NT2/D1 (cell line): ENCODE measurements around the gene ZNF45.

ENCODE experiments used
- DNase-seq: peaks from one replicate; pipeline ENCODE4 v3.0.0-alpha.2; 2011; ENCODE audit warnings: low read depth, low spot score
- H3K27me3 ChIP-seq: 2 replicates; pipeline ENCODE4 v1.6.0; 2011; ENCODE audit warnings: mild to moderate bottlenecking; ENCODE audit not compliant: insufficient read length, insufficient read depth
- H3K36me3 ChIP-seq: 2 replicates; pipeline ENCODE4 v1.6.1; 2011; ENCODE audit warnings: mild to moderate bottlenecking, low read length, mixed read lengths; ENCODE audit not compliant: insufficient read depth, insufficient read length
- H3K4me1 ChIP-seq: 2 replicates; pipeline ENCODE4 v1.5.1; 2011; ENCODE audit not compliant: insufficient read depth, insufficient read length
- H3K4me3 ChIP-seq: 2 replicates; pipeline ENCODE4 v1.5.1; 2011; ENCODE audit warnings: low read depth; ENCODE audit not compliant: insufficient read length
- H3K9ac ChIP-seq: 2 replicates; pipeline ENCODE4 v1.6.0; 2011; ENCODE audit warnings: low read depth; ENCODE audit not compliant: insufficient read length
- H3K9me3 ChIP-seq: 2 replicates; pipeline ENCODE4 v1.5.1; 2011; ENCODE audit warnings: mild to moderate bottlenecking, low read length; ENCODE audit not compliant: insufficient read depth
- SUZ12 ChIP-seq: IDR thresholded peaks from 2 replicates; pipeline ENCODE4 v1.6.1; 2011; ENCODE audit not compliant: insufficient read length, insufficient read depth; ENCODE audit errors: extremely low read depth
- YY1 ChIP-seq: IDR thresholded peaks from 2 replicates; pipeline ENCODE4 v1.6.1; 2011; ENCODE audit not compliant: insufficient read length, insufficient read depth
- ZNF274 ChIP-seq: IDR thresholded peaks from 2 replicates; pipeline ENCODE4 v1.6.1; 2011; ENCODE audit warnings: mild to moderate bottlenecking, low read depth, low read length

ZNF45 gene

GRCh38 chr19:43939557-43940260 lies 4.6 kb upstream of the ZNF45 start:
- Histone ChIP-seq H3K9me3 (no peaks in the 10 kb centered on the region), H3K4me1 (no peaks in the 10 kb centered on the region), H3K36me3 (no peaks in the 10 kb centered on the region), H3K27me3 (no peaks in the 10 kb centered on the region), H3K9ac (no peak overlapping the region), H3K4me3 (no peak overlapping the region)
- TF ChIP-seq YY1 (no peak), ZNF274 (no peak), SUZ12 (no peak)
- DNase-seq, result no peak

- no peaks in the 10 kb centered on the region for H3K4me1 ChIP-seq
- DNase-seq, result no peak
Measured at GRCh38 chr19:43936188-43936587, 1.1 kb upstream of the ZNF45 start.

GRCh38 chr19:43934055-43934984 lies 762 bp downstream of the ZNF45 start:
- Histone ChIP-seq H3K9me3 (no peaks in the 10 kb centered on the region), H3K4me3 (peak overlapping the region; percentile 81), H3K4me1 (no peaks in the 10 kb centered on the region), H3K36me3 (peaks cover 38% of the 10 kb centered on the region), H3K9ac (peak overlapping the region; percentile 92), H3K27me3 (no peaks in the 10 kb centered on the region)
- no peak for DNase-seq
- TF ChIP-seq SUZ12, result no peak
- no peak for TF ChIP-seq ZNF274

More at GRCh38 chr19:43936188-43936587, 1.1 kb upstream of the ZNF45 start:
- Histone ChIP-seq H3K27me3 (no peaks in the 10 kb centered on the region), H3K4me3 (no peak overlapping the region), H3K9ac (no peak overlapping the region), H3K9me3 (no peaks in the 10 kb centered on the region), H3K36me3 (peaks cover 25% of the 10 kb centered on the region)
- TF ChIP-seq SUZ12, result no peak
- TF ChIP-seq ZNF274, result no peak
- no peak for TF ChIP-seq YY1

- no peak overlapping the region for H3K4me3 ChIP-seq
- TF ChIP-seq YY1 (no peak), SUZ12 (no peak), ZNF274 (no peak)
- H3K9me3 ChIP-seq, result no peaks in the 10 kb centered on the region
- H3K36me3 ChIP-seq, result peaks cover 78% of the 10 kb centered on the region
- no peaks in the 10 kb centered on the region for H3K4me1 ChIP-seq
- H3K27me3 ChIP-seq, result no peaks in the 10 kb centered on the region
- no peak overlapping the region for H3K9ac ChIP-seq
- DNase-seq, result no peak
Measured at GRCh38 chr19:43928820-43929219, 6.3 kb downstream of the ZNF45 start.

- Histone ChIP-seq H3K9me3 (no peaks in the 10 kb centered on the region), H3K27me3 (no peaks in the 10 kb centered on the region), H3K4me3 (no peak overlapping the region), H3K4me1 (no peaks in the 10 kb centered on the region), H3K9ac (no peak overlapping the region), H3K36me3 (peaks cover 70% of the 10 kb centered on the region)
- no peak for TF ChIP-seq ZNF274
- no peak for TF ChIP-seq SUZ12
- no peak for TF ChIP-seq YY1
- DNase-seq, result no peak
Measured at GRCh38 chr19:43923875-43924274, 11.2 kb downstream of the ZNF45 start.

- no peak for TF ChIP-seq YY1
- no peak for TF ChIP-seq SUZ12
- no peak for TF ChIP-seq ZNF274
- DNase-seq, result no peak
- Histone ChIP-seq H3K9ac (no peak overlapping the region), H3K36me3 (peaks cover 76% of the 10 kb centered on the region), H3K4me1 (no peaks in the 10 kb centered on the region), H3K4me3 (no peak overlapping the region), H3K9me3 (peaks cover 61% of the 10 kb centered on the region), H3K27me3 (no peaks in the 10 kb centered on the region)
Measured at GRCh38 chr19:43914051-43914450, 21.0 kb downstream of the ZNF45 start.

- Histone ChIP-seq H3K36me3 (peaks cover 69% of the 10 kb centered on the region), H3K9me3 (peaks cover 61% of the 10 kb centered on the region)
Measured at GRCh38 chr19:43913383-43913782, 21.7 kb downstream of the ZNF45 start.

More at GRCh38 chr19:43913383-43913782, 21.7 kb downstream of the ZNF45 start:
- no peaks in the 10 kb centered on the region for H3K27me3 ChIP-seq
- no peak overlapping the region for H3K9ac ChIP-seq
- H3K4me1 ChIP-seq, result no peaks in the 10 kb centered on the region
- no peak overlapping the region for H3K4me3 ChIP-seq
- no peak for TF ChIP-seq SUZ12
- TF ChIP-seq YY1, result no peak
- no peak for TF ChIP-seq ZNF274
- DNase-seq, result no peak
